GM12874 (cell line): ENCODE measurements around the gene RAD52.

ENCODE experiments used
- TF ChIP-seq, protein P1 (sequence below): IDR thresholded peaks from 2 replicates; pipeline ENCODE4 v1.5.1; 2011; ENCODE audit warnings: low read depth, mild to moderate bottlenecking, control low read depth, low read length, moderate library complexity; ENCODE audit not compliant: insufficient read depth

Gene RAD52

DNA sequence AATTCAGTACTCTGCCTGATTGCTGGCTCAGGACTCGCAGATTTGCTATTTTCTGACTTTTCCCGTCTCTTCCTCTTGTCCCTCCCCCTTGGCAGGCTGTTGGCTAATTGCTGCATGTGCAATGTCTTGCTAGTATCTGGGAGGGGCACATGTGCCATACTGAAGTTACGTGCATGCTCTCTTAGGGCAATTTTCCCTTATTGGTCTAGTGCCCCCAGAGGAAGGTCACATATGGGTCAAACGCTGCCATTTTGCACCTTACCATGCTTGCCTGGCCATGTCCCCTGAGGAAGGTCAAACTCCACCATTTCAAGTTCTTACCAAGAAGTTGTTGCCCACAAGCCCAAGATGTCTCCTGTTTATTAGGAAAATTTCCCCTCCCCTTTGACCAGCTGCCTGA is 27.7 kb upstream of the RAD52 start:
- TF ChIP-seq, protein P1, sequence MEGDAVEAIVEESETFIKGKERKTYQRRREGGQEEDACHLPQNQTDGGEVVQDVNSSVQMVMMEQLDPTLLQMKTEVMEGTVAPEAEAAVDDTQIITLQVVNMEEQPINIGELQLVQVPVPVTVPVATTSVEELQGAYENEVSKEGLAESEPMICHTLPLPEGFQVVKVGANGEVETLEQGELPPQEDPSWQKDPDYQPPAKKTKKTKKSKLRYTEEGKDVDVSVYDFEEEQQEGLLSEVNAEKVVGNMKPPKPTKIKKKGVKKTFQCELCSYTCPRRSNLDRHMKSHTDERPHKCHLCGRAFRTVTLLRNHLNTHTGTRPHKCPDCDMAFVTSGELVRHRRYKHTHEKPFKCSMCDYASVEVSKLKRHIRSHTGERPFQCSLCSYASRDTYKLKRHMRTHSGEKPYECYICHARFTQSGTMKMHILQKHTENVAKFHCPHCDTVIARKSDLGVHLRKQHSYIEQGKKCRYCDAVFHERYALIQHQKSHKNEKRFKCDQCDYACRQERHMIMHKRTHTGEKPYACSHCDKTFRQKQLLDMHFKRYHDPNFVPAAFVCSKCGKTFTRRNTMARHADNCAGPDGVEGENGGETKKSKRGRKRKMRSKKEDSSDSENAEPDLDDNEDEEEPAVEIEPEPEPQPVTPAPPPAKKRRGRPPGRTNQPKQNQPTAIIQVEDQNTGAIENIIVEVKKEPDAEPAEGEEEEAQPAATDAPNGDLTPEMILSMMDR = 0 out of 2 replicates have a peak, but pooled peaks have one; percentile 10

DNA sequence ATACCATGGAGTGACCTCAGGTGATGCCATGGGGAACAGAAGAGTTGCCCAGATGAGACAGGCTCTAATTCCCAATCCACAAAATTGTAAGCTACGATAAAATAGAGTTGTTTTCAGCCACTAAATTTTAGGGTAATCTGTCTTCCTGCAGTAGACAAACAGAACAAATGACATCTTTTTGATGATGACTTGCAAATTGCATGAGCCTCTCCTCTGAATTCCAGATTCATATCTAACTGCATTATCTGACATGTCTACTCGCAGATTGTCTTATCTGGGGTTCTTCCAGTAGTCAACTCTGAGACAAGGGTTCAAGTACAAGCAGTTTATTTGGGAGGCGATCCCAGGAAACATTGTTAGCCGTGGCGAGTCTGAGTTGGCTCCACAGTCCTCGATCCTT is 27.1 kb upstream of the RAD52 start:
- TF ChIP-seq, protein P1 = no peak

DNA sequence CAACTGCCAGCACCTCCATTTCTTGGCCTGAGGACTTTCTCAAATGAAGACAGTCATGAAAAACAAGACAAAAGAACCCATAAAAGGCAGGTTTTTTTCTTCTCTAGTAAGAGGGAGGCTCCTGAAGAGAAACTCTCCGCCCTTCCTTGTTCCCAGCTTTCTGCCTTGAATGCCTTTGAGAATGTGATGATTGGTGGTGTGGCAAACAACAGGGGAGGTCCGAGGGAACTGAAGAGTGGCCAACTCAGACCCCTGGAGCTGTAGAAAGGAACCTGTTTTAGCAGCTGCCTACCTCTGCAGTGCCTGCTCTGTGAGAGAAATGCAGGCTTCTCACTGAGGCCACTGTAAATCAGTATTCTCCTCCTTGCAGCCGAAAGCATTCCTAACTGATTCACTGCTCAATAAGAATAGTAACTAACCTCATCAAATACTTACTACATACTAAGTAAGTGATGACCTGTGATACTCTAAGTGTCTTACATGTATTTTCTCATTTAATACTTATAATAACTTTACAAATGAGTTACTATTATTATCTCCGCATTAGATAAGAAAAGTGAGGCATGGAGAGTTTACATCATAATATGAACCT is 24.9 kb upstream of the RAD52 start:
- TF ChIP-seq, protein P1 = no peak

DNA sequence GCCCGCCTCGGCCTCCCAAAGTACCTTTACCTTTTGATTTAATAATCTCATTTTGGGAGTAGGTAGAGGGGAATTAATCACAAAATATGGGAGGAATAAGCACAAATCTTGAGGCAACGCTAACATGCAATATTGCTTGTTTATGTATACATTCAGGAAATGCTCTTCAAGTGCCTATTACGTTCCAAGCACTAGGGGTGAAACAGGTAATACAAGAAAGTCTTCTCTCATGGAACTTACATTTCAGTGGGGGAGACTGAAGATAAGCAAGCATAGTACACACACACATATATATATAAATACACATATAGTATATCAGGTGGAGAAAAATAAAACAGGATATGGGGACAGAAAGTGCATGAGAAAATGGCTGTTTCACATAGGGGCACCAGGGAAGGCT is 22.5 kb upstream of the RAD52 start:
- TF ChIP-seq, protein P1 = no peak

DNA sequence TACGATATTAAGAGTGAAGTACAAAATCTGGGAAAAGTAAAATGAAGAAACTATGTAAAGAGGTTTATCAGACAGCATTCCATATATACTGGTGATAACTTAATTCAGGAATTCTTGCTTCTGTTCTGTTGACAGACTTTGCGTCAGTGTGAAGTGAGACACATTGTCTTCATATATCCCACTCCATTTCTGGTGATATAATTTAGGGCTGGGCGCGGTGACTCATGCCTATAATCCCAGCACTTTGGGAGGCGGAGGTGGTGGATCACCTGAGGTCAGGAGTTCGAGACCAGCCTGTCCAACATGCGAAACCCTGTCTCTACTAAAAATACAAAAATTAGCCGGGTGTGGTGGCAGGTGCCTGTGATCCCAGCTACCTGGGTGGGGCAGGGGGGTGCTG is 20.3 kb upstream of the RAD52 start:
- TF ChIP-seq, protein P1 = no peak

DNA sequence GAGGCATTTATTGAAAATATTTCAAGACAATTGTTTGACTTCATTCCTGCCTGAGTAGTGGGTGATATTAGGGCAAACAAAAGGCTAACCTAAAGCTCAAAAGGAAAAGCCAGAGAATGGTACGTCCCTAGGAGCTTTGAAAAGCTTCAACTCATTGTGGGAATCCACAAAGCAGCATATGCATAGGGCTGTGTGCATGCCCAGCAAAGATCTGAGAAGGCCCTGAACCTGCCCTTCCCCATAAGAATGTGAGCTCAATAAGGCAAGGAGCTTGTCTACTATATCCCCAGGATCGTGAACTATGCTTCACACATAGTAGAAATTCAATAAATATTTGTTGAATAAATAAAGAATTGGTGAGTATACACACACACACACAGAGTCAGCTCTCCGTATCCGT is 19.1 kb upstream of the RAD52 start:
- TF ChIP-seq, protein P1 = no peak

DNA sequence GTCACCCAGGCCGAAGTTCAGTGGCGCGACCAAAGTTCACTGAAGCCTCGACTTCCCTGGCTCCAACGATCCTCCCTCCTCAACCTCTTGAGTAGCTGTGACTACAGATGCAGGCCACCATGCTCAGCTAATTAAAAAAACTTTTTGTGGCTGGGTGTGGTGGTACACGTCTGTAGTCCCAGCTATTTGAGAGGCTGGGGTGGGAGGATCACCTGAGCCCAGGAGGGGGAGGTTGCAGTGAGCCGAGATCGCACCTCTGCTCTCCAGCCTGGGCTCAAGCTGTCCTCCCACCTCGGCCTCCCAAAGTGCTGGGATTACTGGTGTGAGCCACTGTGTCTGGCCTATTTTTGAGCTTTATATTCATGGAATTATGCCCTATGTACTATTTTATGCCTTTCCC is 18.1 kb upstream of the RAD52 start:
- TF ChIP-seq, protein P1 = no peak

DNA sequence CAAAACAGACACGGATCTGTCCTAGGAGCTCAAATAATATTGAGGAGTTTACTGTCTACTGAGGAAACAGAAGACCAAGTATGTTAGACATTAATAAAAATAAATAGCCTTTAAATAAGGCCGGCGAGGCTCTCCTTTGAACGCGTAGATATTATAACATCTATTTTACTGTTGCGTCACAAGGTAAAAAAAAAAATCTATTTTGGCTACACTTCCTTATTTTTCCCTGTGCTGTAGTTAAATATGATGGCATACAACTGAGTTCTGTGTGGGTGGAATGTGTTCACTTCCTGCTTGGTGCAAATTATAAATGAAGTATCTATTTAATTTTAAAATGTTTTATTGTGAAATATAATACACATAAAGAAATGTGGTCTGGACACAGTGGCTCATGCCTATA is 17.2 kb upstream of the RAD52 start:
- TF ChIP-seq, protein P1 = no peak
